H1 (cell line): Measurements from ENCODE around the gene DSP.

Source experiments
- CTCF ChIP-seq, 3 experiments: IDR thresholded peaks; 1 replicate in 2 of 3; 2 replicates in 1 of 3; pipeline versions ENCODE4 v1.5.1 to v1.6.1; 2011; ENCODE audit warnings: low read length in 3 of 3, mild to moderate bottlenecking in 3 of 3, inconsistent platforms in 2 of 3, low read depth in 1 of 3, moderate library complexity in 1 of 3; ENCODE audit not compliant: insufficient read depth in 1 of 3; ENCODE audit errors: control extremely low read depth in 1 of 3
- POLR2A ChIP-seq, 2 experiments: IDR thresholded peaks; 1 replicate in 1 of 2; 2 replicates in 1 of 2; pipeline ENCODE4 v1.6.1; 2011; ENCODE audit warnings: low read depth in 2 of 2, low read length in 2 of 2, mild to moderate bottlenecking in 2 of 2; ENCODE audit errors: control extremely low read depth in 1 of 2
- POLR2AphosphoS5 ChIP-seq: IDR thresholded peaks from 2 replicates; pipeline ENCODE4 v1.6.1; 2011; ENCODE audit warnings: low read depth, low read length
- TCF12 ChIP-seq: IDR thresholded peaks from 2 replicates; pipeline ENCODE4 v1.6.1; 2011; ENCODE audit warnings: low read depth, mild to moderate bottlenecking, low read length

GRCh38 chr6:7559196-7559595 lies 17.7 kb downstream of the DSP start:
- no peak for TF ChIP-seq CTCF (IDR thresholded peaks at IDR 0.05; ENCODE audit: control extremely low read depth in 1 of 3, insufficient read depth in 1 of 3, low read depth in 1 of 3, low read length in 3 of 3)
- no peak for TF ChIP-seq POLR2AphosphoS5
- no peak for TF ChIP-seq POLR2A (IDR thresholded peaks at IDR 0.05; ENCODE audit: control extremely low read depth in 1 of 2, low read depth in 2 of 2, low read length in 2 of 2)
- no peak for TF ChIP-seq TCF12
